GM12878 (cell line): ENCODE measurements around the gene NTF4. TPM values are rescaled to one million over a fixed set of nuclear protein-coding genes. Genes with fewer than 3 reads are reported as not detected.

Experiments used
- ATAC-seq: fragments of 200-7000 bp; cut with Tn5 transposase; 3 replicates; pipeline ENCODE4 v1.9.1; 2020; ENCODE audit warnings: mild to moderate bottlenecking, moderate library complexity
- BruUV-seq: library from RNA; stranded (reverse); fragments of 400-500 nt; replicated peaks from 2 replicates; lab custom pipeline; 2021; lab: Mats Ljungman, UMichigan
- CTCF ChIA-PET: fragments of 300-600 bp; sonication (Branson Sonifier 250); formaldehyde crosslinking; extraction: SDS; loops from one replicate; lab custom pipeline; 2021; ENCODE audit warnings: inconsistent platforms; lab: Yijun Ruan, JAX
- POLR2A ChIA-PET: fragments of 350-600 bp; formaldehyde crosslinking; extraction: SDS; loops from one replicate; lab custom pipeline; 2021; ENCODE audit warnings: inconsistent platforms; lab: Charles Lee
- RAD21 ChIA-PET: fragments of 300-600 bp; sonication (Branson Sonifier 250); formaldehyde crosslinking; loops from one replicate; lab custom pipeline; 2023; ENCODE audit warnings: antibody characterized with exemption; ENCODE audit not compliant: unreplicated experiment; lab: Charles Lee
- SMC1A ChIA-PET: fragments of 300-600 bp; sonication (Branson Sonifier 250); formaldehyde crosslinking; loops from one replicate; lab custom pipeline; 2023; ENCODE audit not compliant: unreplicated experiment, uncharacterized antibody; lab: Charles Lee
- DNase-seq: peaks from one replicate; pipeline ENCODE4 v3.0.0-alpha.2; 2011; ENCODE audit warnings: low read depth, low spot score
- FAIRE-seq: peaks from 3 replicates; lab custom pipeline; 2011; peaks lifted over from hg19 to GRCh38; lab: Jason Lieb, UNC
- H2AFZ ChIP-seq: 2 replicates; pipeline ENCODE4 v1.6.0; 2011; ENCODE audit warnings: low read depth, low read length, control low read depth; ENCODE audit not compliant: control insufficient read depth
- H3K27ac ChIP-seq: 2 replicates; pipeline ENCODE4 v1.5.1; 2011; ENCODE audit warnings: control low read depth; ENCODE audit not compliant: control insufficient read depth, insufficient read depth
- H3K27me3 ChIP-seq, 2 experiments: replicated peaks in 1 of 2; 2 replicates each; pipeline versions ENCODE4 v1.6.0 to v1.6.1; 2011; ENCODE audit warnings: low read length in 1 of 2; ENCODE audit not compliant: control insufficient read depth in 2 of 2, insufficient read depth in 2 of 2
- H3K36me3 ChIP-seq, 2 experiments: 2 replicates each; pipeline ENCODE4 v1.5.1; 2011; ENCODE audit warnings: low read length in 1 of 2; ENCODE audit not compliant: control insufficient read depth in 2 of 2, insufficient read depth in 2 of 2
- H3K4me1 ChIP-seq: 2 replicates; pipeline ENCODE4 v1.6.1; 2011; ENCODE audit warnings: mild to moderate bottlenecking, low read length, moderate library complexity, mixed read lengths; ENCODE audit not compliant: control insufficient read depth, insufficient read depth
- H3K4me2 ChIP-seq: 2 replicates; pipeline ENCODE4 v1.6.0; 2011; ENCODE audit warnings: control low read depth; ENCODE audit not compliant: control insufficient read depth, insufficient read depth
- H3K4me3 ChIP-seq: fragments of 200-600 bp; sonication (generic); 2 replicates; pipeline ENCODE4 v1.5.1; 2016
- H3K79me2 ChIP-seq: 2 replicates; pipeline ENCODE4 v1.6.0; 2011; ENCODE audit warnings: low read length; ENCODE audit not compliant: control insufficient read depth, insufficient read depth
- H3K9ac ChIP-seq: 2 replicates; pipeline ENCODE4 v1.8.0; 2011; ENCODE audit warnings: low read length, control low read depth, mixed read lengths; ENCODE audit not compliant: control insufficient read depth, insufficient read depth
- H3K9me3 ChIP-seq: replicated peaks from 3 replicates; pipeline ENCODE4 v1.5.1; 2011; ENCODE audit warnings: mild to moderate bottlenecking, low read length; ENCODE audit not compliant: control insufficient read depth, insufficient read depth
- H4K20me1 ChIP-seq: 2 replicates; pipeline ENCODE4 v1.6.0; 2011; ENCODE audit not compliant: control insufficient read depth, insufficient read depth
- ELK1 ChIP-seq: IDR thresholded peaks from 2 replicates; pipeline ENCODE4 v1.6.1; 2012; ENCODE audit warnings: low read depth, low read length, improper control_type of control experiment
- HDAC6 ChIP-seq: fragments of 200-600 bp; sonication (generic); IDR thresholded peaks from one replicate; pipeline ENCODE4 v1.8.0; 2017; ENCODE audit warnings: antibody characterized with exemption; ENCODE audit not compliant: unreplicated experiment
- JUNB ChIP-seq: IDR thresholded peaks from 2 replicates; pipeline ENCODE4 v1.6.1; 2016; ENCODE audit warnings: antibody characterized with exemption, mild to moderate bottlenecking
- SUZ12 ChIP-seq: fragments of 200-600 bp; sonication (generic); IDR thresholded peaks from one replicate; pipeline ENCODE4 v1.6.1; 2018; ENCODE audit warnings: antibody characterized with exemption, mild to moderate bottlenecking; ENCODE audit not compliant: unreplicated experiment
- USF2 ChIP-seq: IDR thresholded peaks from 2 replicates; pipeline ENCODE4 v1.6.1; 2011; ENCODE audit warnings: low read depth, low read length, improper control_type of control experiment, borderline replicate concordance
- WRNIP1 ChIP-seq: IDR thresholded peaks from 2 replicates; pipeline ENCODE4 v1.6.1; 2011; ENCODE audit warnings: low read depth, low read length, improper control_type of control experiment, borderline replicate concordance
- ZBTB4 ChIP-seq: fragments of 450-650 bp; formaldehyde crosslinking; IDR thresholded peaks from 2 replicates; pipeline ENCODE4 v1.4.0; 2022; ENCODE audit warnings: mild to moderate bottlenecking, moderate library complexity
- WGBS: methylation state at CpG from one replicate; pipeline ENCODE4 v1.1.6; 2016; ENCODE audit warnings: low lambda C conversion rate; ENCODE audit not compliant: insufficient replicate concordance, insufficient coverage; ENCODE audit errors: missing lambda C conversion rate; 5-methylcytosine and 5-hydroxymethylcytosine counted together
- in situ Hi-C: fragments of 300-500 bp; cut with MboI; formaldehyde crosslinking; loops from 9 replicates; pipeline ENCODE4 v1.14.3; 2018; ENCODE audit warnings: mixed read lengths
- intact Hi-C: fragments of 100-400 bp; cut with micrococcal nuclease; formaldehyde crosslinking; loops from one replicate; pipeline ENCODE4 v1.14.2; 2022; ENCODE audit not compliant: unreplicated experiment
- polyA plus RNA-seq, 11 experiments: library from polyadenylated mRNA; depleted of rRNA in 4 of 11; unstranded in 6 of 11; stranded (reverse) in 5 of 11; fragments of >200 nt; fragmentation: Nextera tagmentation in 4 of 11; fragmentation: Illumina TruSeq in 1 of 11; extraction: Ambion mirVana in 4 of 11; extraction: Trizol in 1 of 11; gene quantifications; 1 replicate in 1 of 11; 2 replicates in 10 of 11; pipeline versions ENCODE4 v1.2.1 to v1.2.3, GENCODE V29; 2011 to 2016; ENCODE audit warnings: inconsistent platforms in 2 of 11, missing spikeins in 2 of 11, low read depth in 1 of 11
- total RNA-seq, 4 experiments: library from RNA; depleted of rRNA in 3 of 4; stranded (reverse); fragments of >200 nt in 3 of 4; fragmentation: Illumina TruSeq in 1 of 4; extraction: Trizol in 1 of 4; gene quantifications; 2 replicates each; pipeline versions ENCODE4 v1.2.1 to v1.2.3, GENCODE V29; 2013 to 2021
- TF ChIP-seq, protein P1 (sequence below): fragments of 450-650 bp; IDR thresholded peaks from 2 replicates; pipeline ENCODE4 v1.6.1; 2017; ENCODE audit warnings: mild to moderate bottlenecking, moderate library complexity
- TF ChIP-seq, protein P2 (sequence below): fragments of 450-650 bp; IDR thresholded peaks from 2 replicates; pipeline ENCODE4 v1.6.1; 2018; ENCODE audit warnings: mild to moderate bottlenecking, low read depth, moderate library complexity; ENCODE audit not compliant: partially characterized antibody

NTF4 gene
- total and polyA plus RNA-seq, 10 of the 15 experiments (the other 5 are each of a cell fraction or from before 2014, with no cell fraction given): not detected

- Histone ChIP-seq H2AFZ (no peak overlapping the region), H3K27ac (no peak overlapping the region), H3K9ac (no peak overlapping the region), H3K36me3 (peaks cover 25 to 40% of the 10 kb centered on the region in 2 experiments; a peak in 3 of 4 replicates), H3K79me2 (no peaks in the 10 kb centered on the region; the same call in 1 of the 2 replicates), H3K9me3 (no peaks in the 10 kb centered on the region), H3K4me2 (no peak overlapping the region), H3K27me3 (no peaks in the 10 kb centered on the region), H4K20me1 (peaks cover 3% of the 10 kb centered on the region; the same call in 1 of the 2 replicates), H3K4me3 (no peak overlapping the region), H3K4me1 (no peaks in the 10 kb centered on the region)
- FAIRE-seq (no peak), ATAC-seq (no peak), DNase-seq (no peak)
- 93% methylated on average over 4 of the region's 4 CpGs for WGBS
- in situ Hi-C loops: loop anchor here (5.0 kb wide), 1 partner anchor 109 kb away; no protein-coding TSS in a partner anchor
- no TSS peak for BruUV-seq
- intact Hi-C loops: loop anchor here (1.0 kb wide), 1 partner anchor 48 kb away; no protein-coding TSS in a partner anchor
- ChIA-PET RAD21 (interaction anchor here (1.5 to 2.0 kb wide), 2 partner anchors 47 to 100 kb away, joined by 13 to 19 read pairs; no protein-coding TSS in a partner anchor), POLR2A (interaction anchor here (0.5 kb wide), 1 partner anchor 26 kb away, joined by 8 read pairs; no protein-coding TSS in a partner anchor), CTCF (interaction anchor here (0.7 to 4.9 kb wide), 21 partner anchors 7 to 312 kb away, joined by 3 to 56 read pairs (median 11); partner anchors contain the start of gene LIN7B), SMC1A (interaction anchor here (1.6 to 2.3 kb wide), 2 partner anchors 100 to 109 kb away, joined by 5 to 22 read pairs; no protein-coding TSS in a partner anchor)
- TF ChIP-seq WRNIP1 (no peak), JUNB (no peak), HDAC6 (no peak), USF2 (no peak), ZBTB4 (CRISPR knock-in tag) (no peak), ELK1 (no peak), SUZ12 (no peak)
- TF ChIP-seq, protein P1, sequence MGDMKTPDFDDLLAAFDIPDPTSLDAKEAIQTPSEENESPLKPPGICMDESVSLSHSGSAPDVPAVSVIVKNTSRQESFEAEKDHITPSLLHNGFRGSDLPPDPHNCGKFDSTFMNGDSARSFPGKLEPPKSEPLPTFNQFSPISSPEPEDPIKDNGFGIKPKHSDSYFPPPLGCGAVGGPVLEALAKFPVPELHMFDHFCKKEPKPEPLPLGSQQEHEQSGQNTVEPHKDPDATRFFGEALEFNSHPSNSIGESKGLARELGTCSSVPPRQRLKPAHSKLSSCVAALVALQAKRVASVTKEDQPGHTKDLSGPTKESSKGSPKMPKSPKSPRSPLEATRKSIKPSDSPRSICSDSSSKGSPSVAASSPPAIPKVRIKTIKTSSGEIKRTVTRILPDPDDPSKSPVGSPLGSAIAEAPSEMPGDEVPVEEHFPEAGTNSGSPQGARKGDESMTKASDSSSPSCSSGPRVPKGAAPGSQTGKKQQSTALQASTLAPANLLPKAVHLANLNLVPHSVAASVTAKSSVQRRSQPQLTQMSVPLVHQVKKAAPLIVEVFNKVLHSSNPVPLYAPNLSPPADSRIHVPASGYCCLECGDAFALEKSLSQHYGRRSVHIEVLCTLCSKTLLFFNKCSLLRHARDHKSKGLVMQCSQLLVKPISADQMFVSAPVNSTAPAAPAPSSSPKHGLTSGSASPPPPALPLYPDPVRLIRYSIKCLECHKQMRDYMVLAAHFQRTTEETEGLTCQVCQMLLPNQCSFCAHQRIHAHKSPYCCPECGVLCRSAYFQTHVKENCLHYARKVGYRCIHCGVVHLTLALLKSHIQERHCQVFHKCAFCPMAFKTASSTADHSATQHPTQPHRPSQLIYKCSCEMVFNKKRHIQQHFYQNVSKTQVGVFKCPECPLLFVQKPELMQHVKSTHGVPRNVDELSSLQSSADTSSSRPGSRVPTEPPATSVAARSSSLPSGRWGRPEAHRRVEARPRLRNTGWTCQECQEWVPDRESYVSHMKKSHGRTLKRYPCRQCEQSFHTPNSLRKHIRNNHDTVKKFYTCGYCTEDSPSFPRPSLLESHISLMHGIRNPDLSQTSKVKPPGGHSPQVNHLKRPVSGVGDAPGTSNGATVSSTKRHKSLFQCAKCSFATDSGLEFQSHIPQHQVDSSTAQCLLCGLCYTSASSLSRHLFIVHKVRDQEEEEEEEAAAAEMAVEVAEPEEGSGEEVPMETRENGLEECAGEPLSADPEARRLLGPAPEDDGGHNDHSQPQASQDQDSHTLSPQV: no peak
- TF ChIP-seq, protein P2, sequence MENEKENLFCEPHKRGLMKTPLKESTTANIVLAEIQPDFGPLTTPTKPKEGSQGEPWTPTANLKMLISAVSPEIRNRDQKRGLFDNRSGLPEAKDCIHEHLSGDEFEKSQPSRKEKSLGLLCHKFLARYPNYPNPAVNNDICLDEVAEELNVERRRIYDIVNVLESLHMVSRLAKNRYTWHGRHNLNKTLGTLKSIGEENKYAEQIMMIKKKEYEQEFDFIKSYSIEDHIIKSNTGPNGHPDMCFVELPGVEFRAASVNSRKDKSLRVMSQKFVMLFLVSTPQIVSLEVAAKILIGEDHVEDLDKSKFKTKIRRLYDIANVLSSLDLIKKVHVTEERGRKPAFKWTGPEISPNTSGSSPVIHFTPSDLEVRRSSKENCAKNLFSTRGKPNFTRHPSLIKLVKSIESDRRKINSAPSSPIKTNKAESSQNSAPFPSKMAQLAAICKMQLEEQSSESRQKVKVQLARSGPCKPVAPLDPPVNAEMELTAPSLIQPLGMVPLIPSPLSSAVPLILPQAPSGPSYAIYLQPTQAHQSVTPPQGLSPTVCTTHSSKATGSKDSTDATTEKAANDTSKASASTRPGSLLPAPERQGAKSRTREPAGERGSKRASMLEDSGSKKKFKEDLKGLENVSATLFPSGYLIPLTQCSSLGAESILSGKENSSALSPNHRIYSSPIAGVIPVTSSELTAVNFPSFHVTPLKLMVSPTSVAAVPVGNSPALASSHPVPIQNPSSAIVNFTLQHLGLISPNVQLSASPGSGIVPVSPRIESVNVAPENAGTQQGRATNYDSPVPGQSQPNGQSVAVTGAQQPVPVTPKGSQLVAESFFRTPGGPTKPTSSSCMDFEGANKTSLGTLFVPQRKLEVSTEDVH: no peak
These were observed 34.2 kb upstream of the NTF4 start for GRCh38 chr19:49098795-49099194.
